HG03442 (cell line): Measurements from ENCODE around the gene RBM5.

Experiments used
- ATAC-seq: cut with Tn5 transposase; IDR thresholded peaks from one replicate; pipeline ENCODE4 v1.9.1; 2021; ENCODE audit warnings: mild to moderate bottlenecking, moderate library complexity; ENCODE audit not compliant: unreplicated experiment

Gene RBM5

GRCh38 chr3:50158530-50159146 lies 69.9 kb downstream of the RBM5 start:
- ATAC-seq, result no peak

DNA sequence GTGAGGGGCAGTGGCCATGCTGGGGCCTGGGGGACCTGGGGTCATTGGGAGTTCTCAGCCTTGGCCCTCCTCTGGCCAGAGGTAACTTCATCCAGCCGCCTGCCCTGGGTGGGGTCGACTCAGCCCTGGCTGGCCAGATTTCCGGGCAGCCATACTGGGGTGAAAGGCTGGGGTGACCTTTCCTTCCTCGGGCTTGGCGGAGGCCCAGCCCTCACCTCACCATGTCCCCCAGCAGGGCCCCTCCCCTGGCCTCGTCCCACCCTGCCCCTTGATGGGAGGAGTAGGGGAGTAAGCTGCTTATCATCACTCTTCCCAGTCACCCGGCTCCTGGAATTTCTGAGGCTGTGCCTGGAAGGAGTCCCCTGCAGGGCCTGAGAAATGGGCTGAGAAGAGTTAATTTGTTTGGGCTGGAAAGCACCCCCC lies 71.9 kb downstream of the RBM5 start:
- no peak for ATAC-seq

- ATAC-seq, result no peak
These were observed 72.6 kb downstream of the RBM5 start for GRCh38 chr3:50161320-50161719.

DNA sequence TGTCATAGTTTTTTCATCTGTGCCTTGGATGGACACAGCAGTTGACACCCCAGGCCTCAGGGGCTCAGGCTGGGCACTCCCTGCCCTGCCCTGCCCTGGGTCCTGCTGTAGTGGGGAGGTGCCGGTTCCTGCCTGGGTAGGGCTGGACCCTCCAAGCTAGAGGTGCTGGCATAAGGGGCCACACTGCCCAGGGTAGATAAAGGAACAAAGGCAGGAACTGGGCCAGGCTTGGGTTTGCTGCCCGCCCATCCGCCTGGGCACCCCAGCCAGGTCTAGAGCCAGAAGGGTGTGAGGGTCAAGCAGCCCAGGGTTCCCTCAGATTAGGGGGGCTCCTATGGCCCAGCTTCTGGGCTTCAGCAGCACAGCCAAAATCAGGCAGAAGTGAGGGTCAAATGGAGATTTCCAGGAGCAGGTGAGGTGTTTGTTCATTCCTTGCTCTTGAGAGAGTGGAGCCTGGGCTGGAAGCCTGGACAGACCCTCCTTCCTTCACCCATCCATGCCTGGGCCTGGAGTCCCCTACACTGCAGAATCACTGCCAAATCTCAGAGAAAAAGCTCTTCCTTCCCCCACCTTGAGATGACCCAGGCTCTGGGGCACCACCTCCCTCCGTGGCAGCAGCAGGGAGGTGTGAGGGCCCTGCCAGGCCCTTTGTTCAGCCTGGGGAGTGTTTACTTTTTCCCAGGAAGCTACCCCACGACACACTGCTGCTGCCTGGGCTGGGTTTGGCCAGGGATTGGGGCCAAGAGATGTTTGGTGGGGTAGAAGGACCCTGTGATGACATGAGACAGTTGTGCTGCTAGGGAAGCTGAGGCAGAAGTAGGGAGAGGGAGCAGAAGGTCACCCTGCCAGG lies 73.5 kb downstream of the RBM5 start:
- no peak for ATAC-seq

GRCh38 chr3:50163572-50164455 lies 75.1 kb downstream of the RBM5 start:
- no peak for ATAC-seq

- ATAC-seq, result no peak
These were observed 75.8 kb downstream of the RBM5 start for GRCh38 chr3:50164481-50164880.

DNA sequence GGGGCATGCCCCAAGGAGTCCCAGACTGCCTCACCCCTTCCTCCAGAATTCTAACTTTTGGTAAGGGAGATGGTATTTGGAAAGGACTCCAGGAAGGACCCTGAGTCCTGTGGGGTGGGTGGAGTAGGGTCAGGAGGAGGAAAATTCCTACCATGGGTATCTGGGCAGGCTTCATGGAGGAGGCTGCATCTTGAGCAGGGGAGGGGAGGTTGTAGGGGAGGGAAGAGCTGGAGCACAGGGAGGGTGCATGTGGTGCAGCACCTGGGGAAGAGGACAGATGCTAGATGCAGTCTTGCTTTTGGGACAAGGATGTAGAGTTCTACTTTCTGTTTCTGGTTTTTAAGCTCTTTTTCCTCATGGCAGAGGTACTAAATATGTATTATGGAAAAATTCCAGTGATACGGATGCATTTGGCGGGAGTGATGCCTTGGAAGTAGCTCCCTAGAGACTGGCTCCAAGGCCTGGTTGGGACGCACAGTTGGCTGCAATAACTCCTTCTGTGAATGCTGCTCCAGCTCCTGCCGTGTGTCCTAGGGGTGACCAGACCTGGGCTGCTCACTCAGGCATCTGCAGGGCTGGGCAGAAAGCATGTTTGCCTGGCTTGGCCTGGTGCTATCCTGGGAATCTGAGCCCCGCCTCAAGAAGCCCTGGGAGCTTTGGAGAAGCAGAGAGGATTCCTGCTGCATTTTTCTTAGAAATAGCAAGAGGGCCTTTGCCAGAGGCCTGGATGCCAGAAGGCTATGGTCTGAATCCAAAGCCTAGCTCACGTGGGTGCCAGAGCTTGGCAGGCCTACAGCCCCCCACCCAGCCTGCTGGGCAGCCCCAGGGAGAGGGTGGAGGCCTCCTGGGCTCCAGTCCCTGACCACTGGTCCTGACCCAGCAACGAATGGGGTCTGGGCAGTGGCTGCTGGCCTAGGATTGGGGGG lies 76.5 kb downstream of the RBM5 start:
- ATAC-seq, result no peak

DNA sequence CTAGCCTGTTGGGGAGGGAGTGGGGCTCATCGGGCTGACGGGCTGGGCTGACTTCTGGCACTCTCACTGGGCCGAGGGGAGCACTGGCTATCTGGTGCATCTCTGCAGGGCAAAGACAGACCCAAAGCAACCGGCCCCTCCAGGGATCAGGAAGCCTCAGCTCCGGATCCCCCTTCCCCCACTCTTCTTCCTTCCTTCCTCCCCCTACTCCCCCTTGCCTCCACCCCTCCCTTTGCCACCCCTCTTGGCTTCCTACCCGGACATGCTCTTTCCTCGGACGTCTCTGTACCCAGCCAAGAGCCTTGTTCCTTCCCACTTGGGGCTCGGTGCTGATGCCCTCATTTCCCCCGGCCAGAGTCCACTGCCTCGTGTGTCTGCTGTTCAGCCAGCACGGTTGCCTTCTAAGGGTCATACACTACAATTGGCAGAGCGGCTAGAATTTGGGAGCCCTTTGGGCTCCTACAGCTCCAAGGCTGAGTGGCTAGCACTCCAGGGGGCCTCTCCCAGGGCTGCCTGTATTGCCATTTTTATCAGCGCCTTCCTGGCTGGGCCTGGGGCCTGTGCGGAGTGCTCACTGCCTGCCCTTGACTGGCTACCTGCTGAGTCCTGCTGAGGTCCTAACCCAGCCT lies 77.3 kb downstream of the RBM5 start:
- ATAC-seq, result no peak

- ATAC-seq, result no peak
These were observed 77.9 kb downstream of the RBM5 start for GRCh38 chr3:50166620-50167019.

GRCh38 chr3:50167069-50167840 lies 78.5 kb downstream of the RBM5 start:
- ATAC-seq, result no peak

- no peak for ATAC-seq
These were observed 79.1 kb downstream of the RBM5 start for GRCh38 chr3:50167841-50168209.

GRCh38 chr3:50168388-50168787 lies 79.7 kb downstream of the RBM5 start:
- no peak for ATAC-seq
